PFSK-1 (cell line): Measurements from ENCODE around the gene PLEKHM2.

Source experiments
- POLR2AphosphoS5 ChIP-seq: IDR thresholded peaks from 2 replicates; pipeline ENCODE4 v1.6.1; 2012; ENCODE audit warnings: low read depth, mild to moderate bottlenecking, control low read depth, low read length, moderate library complexity
- SIN3A ChIP-seq: IDR thresholded peaks from 2 replicates; pipeline ENCODE4 v1.6.1; 2012; ENCODE audit warnings: mild to moderate bottlenecking, low read length, moderate library complexity, borderline replicate concordance; ENCODE audit not compliant: insufficient read depth
- TAF1 ChIP-seq: IDR thresholded peaks from 2 replicates; pipeline ENCODE4 v1.6.1; 2012; ENCODE audit warnings: low read length, control low read depth, borderline replicate concordance; ENCODE audit not compliant: insufficient read depth

DNA sequence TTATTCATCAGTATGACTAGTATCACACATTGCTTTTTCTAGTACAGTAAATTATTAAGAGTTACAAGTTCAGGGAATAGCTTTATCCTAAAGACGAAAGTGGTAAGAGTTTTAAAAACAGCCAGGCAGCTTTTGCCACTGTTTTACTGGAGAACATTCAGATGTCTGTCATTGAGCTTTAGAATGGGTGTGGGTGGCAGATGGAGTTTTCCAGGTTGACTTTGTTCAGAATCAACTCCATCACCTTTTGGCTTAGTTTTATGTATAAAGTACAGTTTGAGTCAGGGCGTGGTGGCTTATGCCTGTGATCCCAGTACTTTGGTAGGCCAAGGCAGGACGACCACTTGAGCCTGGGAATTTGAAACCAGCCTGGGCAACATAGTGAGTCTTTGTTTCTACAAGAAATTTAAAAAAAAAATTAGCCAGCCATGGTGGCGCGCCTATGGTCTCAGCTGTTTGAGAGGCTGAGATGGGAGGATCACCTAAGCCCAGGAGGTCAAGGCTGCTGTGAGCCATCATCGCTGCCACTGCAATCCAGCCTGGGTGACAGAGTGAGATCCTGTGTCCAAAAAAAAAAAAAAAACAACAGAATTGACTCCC lies 29.9 kb upstream of the PLEKHM2 start:
- TF ChIP-seq TAF1 (no peak), SIN3A (no peak), POLR2AphosphoS5 (no peak)
